Loucy (cell line): ENCODE data around the gene LTBP4.
A peak's percentile ranks its signal among the peaks of the same experiment; 100 is the strongest.

Source experiments
- H2AFZ ChIP-seq: fragments of 200-600 bp; sonication (generic); 2 replicates; pipeline ENCODE4 v1.6.0; 2016; ENCODE audit warnings: antibody characterized with exemption, mild to moderate bottlenecking, low read length, moderate library complexity
- H3F3A ChIP-seq: fragments of 200-600 bp; 2 replicates; pipeline ENCODE4 v1.6.0; 2016; ENCODE audit warnings: antibody characterized with exemption, low read depth, mild to moderate bottlenecking
- H3K27me3 ChIP-seq: fragments of 200-600 bp; sonication (generic); 2 replicates; pipeline ENCODE4 v1.6.1; 2014; ENCODE audit warnings: low read length, mild to moderate bottlenecking; ENCODE audit not compliant: insufficient read depth, poor library complexity, severe bottlenecking
- H3K36me3 ChIP-seq: fragments of 200-600 bp; sonication (generic); 2 replicates; pipeline ENCODE4 v1.6.1; 2016; ENCODE audit warnings: low read length; ENCODE audit not compliant: insufficient read depth
- H3K4me1 ChIP-seq: fragments of 200-600 bp; sonication (generic); 2 replicates; pipeline ENCODE4 v1.5.1; 2014; ENCODE audit warnings: low read length, mild to moderate bottlenecking; ENCODE audit not compliant: insufficient read depth, poor library complexity, severe bottlenecking
- H3K4me2 ChIP-seq: fragments of 200-600 bp; sonication (generic); 2 replicates; pipeline ENCODE4 v1.6.0; 2014; ENCODE audit warnings: antibody characterized with exemption, low read length, low read depth, mild to moderate bottlenecking; ENCODE audit not compliant: poor library complexity, severe bottlenecking
- H3K4me3 ChIP-seq: fragments of 200-600 bp; sonication (generic); 2 replicates; pipeline ENCODE4 v1.5.1; 2014; ENCODE audit warnings: low read length, mild to moderate bottlenecking, mixed read lengths; ENCODE audit not compliant: poor library complexity, severe bottlenecking
- H3K79me2 ChIP-seq: fragments of 200-600 bp; sonication (generic); 2 replicates; pipeline ENCODE4 v1.6.1; 2014; ENCODE audit warnings: low read length; ENCODE audit not compliant: insufficient read depth
- H3K9ac ChIP-seq: fragments of 200-600 bp; sonication (generic); 2 replicates; pipeline ENCODE4 v1.6.0; 2014; ENCODE audit warnings: mild to moderate bottlenecking, low read depth, low read length, moderate library complexity; ENCODE audit not compliant: poor library complexity, severe bottlenecking
- H3K9me2 ChIP-seq: fragments of 200-600 bp; sonication (generic); replicated peaks from 2 replicates; pipeline ENCODE4 v1.6.1; 2016; ENCODE audit warnings: low read depth, low read length, mixed read lengths
- H3K9me3 ChIP-seq: fragments of 200-600 bp; sonication (generic); 2 replicates; pipeline ENCODE4 v1.6.1; 2014; ENCODE audit warnings: mild to moderate bottlenecking, antibody characterized with exemption, low read length, low read depth; ENCODE audit not compliant: insufficient read depth
- H4K20me1 ChIP-seq: fragments of 200-600 bp; sonication (generic); 2 replicates; pipeline ENCODE4 v1.6.0; 2014; ENCODE audit warnings: antibody characterized with exemption, low read length, mild to moderate bottlenecking; ENCODE audit not compliant: insufficient read depth, poor library complexity, severe bottlenecking
- CTCF ChIP-seq: fragments of 200-600 bp; sonication (generic); conservative IDR thresholded peaks from 2 replicates; pipeline ENCODE4 v1.5.1; 2014; ENCODE audit warnings: mild to moderate bottlenecking, antibody characterized with exemption, low read length
- EZH2phosphoT487 ChIP-seq: fragments of 200-600 bp; IDR thresholded peaks from 2 replicates; pipeline ENCODE4 v1.6.1; 2018; ENCODE audit warnings: antibody characterized with exemption, mild to moderate bottlenecking, moderate library complexity, borderline replicate concordance

The LTBP4 gene

GRCh38 chr19:40611900-40612698 lies 10.9 kb downstream of the LTBP4 start:
- no peak overlapping the region for H3K4me2 ChIP-seq
- no peak overlapping the region for H3K4me3 ChIP-seq
- no peaks in the 10 kb centered on the region for H3F3A ChIP-seq
- TF ChIP-seq CTCF (no peak), EZH2phosphoT487 (no peak)
- H3K9ac ChIP-seq: no peak overlapping the region
- no peaks in the 10 kb centered on the region for H3K9me2 ChIP-seq
- H4K20me1 ChIP-seq: peaks cover 12% of the 10 kb centered on the region
- no peaks in the 10 kb centered on the region for H3K9me3 ChIP-seq
- no peaks in the 10 kb centered on the region for H3K36me3 ChIP-seq
- no peaks in the 10 kb centered on the region for H3K79me2 ChIP-seq
- H3K4me1 ChIP-seq: peaks cover 17% of the 10 kb centered on the region
- no peak overlapping the region for H2AFZ ChIP-seq
- H3K27me3 ChIP-seq: no peaks in the 10 kb centered on the region

GRCh38 chr19:40612831-40613689 lies 11.9 kb downstream of the LTBP4 start:
- TF ChIP-seq CTCF (no peak), EZH2phosphoT487 (no peak)
- H3K4me2 ChIP-seq: peak overlapping the region; percentile 100
- H3K79me2 ChIP-seq: no peaks in the 10 kb centered on the region
- peak overlapping the region; percentile 86 for H2AFZ ChIP-seq
- H3K9ac ChIP-seq: peak overlapping the region; percentile 78
- no peaks in the 10 kb centered on the region for H3F3A ChIP-seq
- peaks cover 17% of the 10 kb centered on the region for H3K4me1 ChIP-seq
- H3K9me3 ChIP-seq: no peaks in the 10 kb centered on the region
- H3K36me3 ChIP-seq: no peaks in the 10 kb centered on the region
- H3K9me2 ChIP-seq: no peaks in the 10 kb centered on the region
- peak overlapping the region; percentile 80 for H3K4me3 ChIP-seq
- H3K27me3 ChIP-seq: no peaks in the 10 kb centered on the region
- H4K20me1 ChIP-seq: peaks cover 12% of the 10 kb centered on the region

- H3K4me3 ChIP-seq: peak overlapping the region; percentile 80
- H2AFZ ChIP-seq: peak overlapping the region; percentile 86
- no peak for TF ChIP-seq EZH2phosphoT487
- TF ChIP-seq CTCF: no peak
- no peaks in the 10 kb centered on the region for H3K27me3 ChIP-seq
- no peaks in the 10 kb centered on the region for H3K36me3 ChIP-seq
- H3K79me2 ChIP-seq: no peaks in the 10 kb centered on the region
- no peaks in the 10 kb centered on the region for H3K9me2 ChIP-seq
- peak overlapping the region; percentile 78 for H3K9ac ChIP-seq
- H4K20me1 ChIP-seq: peaks cover 12% of the 10 kb centered on the region
- no peaks in the 10 kb centered on the region for H3K9me3 ChIP-seq
- no peaks in the 10 kb centered on the region for H3F3A ChIP-seq
- peak overlapping the region; percentile 100 for H3K4me2 ChIP-seq
- H3K4me1 ChIP-seq: peaks cover 17% of the 10 kb centered on the region
Measured at GRCh38 chr19:40613690-40614621, 12.8 kb downstream of the LTBP4 start.
